ENCODE results near the gene GTF3C6.

Gene GTF3C6

DNA sequence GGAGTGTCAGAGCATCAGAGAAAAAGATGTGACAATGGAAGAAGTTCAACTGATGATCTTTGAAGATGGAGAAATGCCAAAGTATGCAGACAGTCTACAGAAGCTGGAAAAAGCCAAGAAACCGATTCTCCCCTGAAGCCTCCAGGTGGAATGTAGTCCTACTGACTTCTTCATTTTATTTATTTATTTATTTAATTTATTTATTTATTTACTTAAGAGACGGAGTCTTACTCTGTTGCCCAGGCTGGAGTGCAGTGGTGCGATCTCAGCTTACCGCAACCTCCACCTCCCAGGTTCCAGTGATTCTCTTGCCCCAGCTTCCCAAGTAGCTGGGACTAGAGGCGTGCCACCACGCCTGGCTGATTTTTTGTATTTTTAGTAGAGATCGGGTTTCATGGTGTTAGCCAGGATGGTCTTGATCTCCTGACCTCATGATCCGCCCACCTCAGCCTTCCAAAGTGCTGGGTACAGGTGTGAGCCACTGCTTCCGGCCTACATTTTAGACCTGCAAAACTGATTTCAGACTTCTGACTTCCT, 21.1 kb downstream of the GTF3C6 start:
- Histone ChIP-seq H3K36me3 (ENCODE audit: insufficient read depth, low read length) (0 out of 2 replicates have a peak, but pooled peaks cover 5% of the 10 kb centered on the region), H3K4me1 (ENCODE audit: insufficient read depth, low read length, severe bottlenecking) (peaks cover 22% of the 10 kb centered on the region), H3K79me2 (ENCODE audit: insufficient read depth, low read length) (peaks cover 25% of the 10 kb centered on the region), H4K20me1 (ENCODE audit: insufficient read depth, low read length) (no peaks in the 10 kb centered on the region), H3K27ac (ENCODE audit: low read depth, low read length, poor library complexity, severe bottlenecking) (no peak overlapping the region), H3K9ac (ENCODE audit: low read length) (no peak overlapping the region), H3F3A (ENCODE audit: insufficient read depth, low read length) (no peaks in the 10 kb centered on the region), H3K4me3 (ENCODE audit: low read depth, low read length, poor library complexity, severe bottlenecking) (no peak overlapping the region), H2AFZ (ENCODE audit: low read length) (no peak overlapping the region), H3K27me3 (ENCODE audit: insufficient read depth, low read length) (no peaks in the 10 kb centered on the region), H3K4me2 (ENCODE audit: low read length) (no peak overlapping the region), H3K9me2 (ENCODE audit: low read depth, low read length) (no peaks in the 10 kb centered on the region), H3K9me3 (ENCODE audit: low read length) (peaks cover 6% of the 10 kb centered on the region)
- TF ChIP-seq, protein P1, sequence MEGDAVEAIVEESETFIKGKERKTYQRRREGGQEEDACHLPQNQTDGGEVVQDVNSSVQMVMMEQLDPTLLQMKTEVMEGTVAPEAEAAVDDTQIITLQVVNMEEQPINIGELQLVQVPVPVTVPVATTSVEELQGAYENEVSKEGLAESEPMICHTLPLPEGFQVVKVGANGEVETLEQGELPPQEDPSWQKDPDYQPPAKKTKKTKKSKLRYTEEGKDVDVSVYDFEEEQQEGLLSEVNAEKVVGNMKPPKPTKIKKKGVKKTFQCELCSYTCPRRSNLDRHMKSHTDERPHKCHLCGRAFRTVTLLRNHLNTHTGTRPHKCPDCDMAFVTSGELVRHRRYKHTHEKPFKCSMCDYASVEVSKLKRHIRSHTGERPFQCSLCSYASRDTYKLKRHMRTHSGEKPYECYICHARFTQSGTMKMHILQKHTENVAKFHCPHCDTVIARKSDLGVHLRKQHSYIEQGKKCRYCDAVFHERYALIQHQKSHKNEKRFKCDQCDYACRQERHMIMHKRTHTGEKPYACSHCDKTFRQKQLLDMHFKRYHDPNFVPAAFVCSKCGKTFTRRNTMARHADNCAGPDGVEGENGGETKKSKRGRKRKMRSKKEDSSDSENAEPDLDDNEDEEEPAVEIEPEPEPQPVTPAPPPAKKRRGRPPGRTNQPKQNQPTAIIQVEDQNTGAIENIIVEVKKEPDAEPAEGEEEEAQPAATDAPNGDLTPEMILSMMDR (IDR thresholded peaks at IDR 0.05; ENCODE audit: low read length), result no peak
- no peak for TF ChIP-seq EZH2 (IDR thresholded peaks at IDR 0.05; ENCODE audit: borderline replicate concordance, low read length)

DNA sequence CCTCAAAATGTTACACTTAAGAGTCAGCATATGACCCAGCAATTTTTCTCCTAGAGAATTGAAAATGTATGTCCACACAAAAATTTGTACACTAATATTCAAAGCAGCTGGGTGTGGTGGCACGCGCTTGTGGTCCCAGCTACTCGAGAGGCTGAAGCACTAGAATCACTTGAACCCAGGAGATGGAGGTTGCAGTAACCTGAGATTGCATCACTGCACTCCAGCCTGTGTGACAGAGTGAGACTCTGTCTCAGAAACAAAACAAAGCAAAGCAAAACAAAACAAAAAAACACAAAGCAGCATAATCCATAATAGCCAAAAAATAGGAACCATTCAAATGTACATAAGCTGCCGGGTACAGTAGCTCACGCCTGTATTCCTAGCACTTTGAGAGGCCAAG, 21.7 kb downstream of the GTF3C6 start:
- peaks cover 22% of the 10 kb centered on the region for H3K4me1 ChIP-seq (ENCODE audit: insufficient read depth, low read length, severe bottlenecking)
- no peaks in the 10 kb centered on the region for H4K20me1 ChIP-seq (ENCODE audit: insufficient read depth, low read length)
- no peak overlapping the region for H3K4me2 ChIP-seq (ENCODE audit: low read length)
- TF ChIP-seq, protein P1 (IDR thresholded peaks at IDR 0.05; ENCODE audit: low read length), result no peak
- no peak for TF ChIP-seq EZH2 (IDR thresholded peaks at IDR 0.05; ENCODE audit: borderline replicate concordance, low read length)
- no peaks in the 10 kb centered on the region for H3K9me2 ChIP-seq (ENCODE audit: low read depth, low read length)
- H3K79me2 ChIP-seq (ENCODE audit: insufficient read depth, low read length), result peaks cover 30% of the 10 kb centered on the region
- H3K27ac ChIP-seq (ENCODE audit: low read depth, low read length, poor library complexity, severe bottlenecking), result no peak overlapping the region
- H3K9ac ChIP-seq (ENCODE audit: low read length), result no peak overlapping the region
- H3K27me3 ChIP-seq (ENCODE audit: insufficient read depth, low read length), result no peaks in the 10 kb centered on the region
- peaks cover 6% of the 10 kb centered on the region for H3K9me3 ChIP-seq (ENCODE audit: low read length)
- no peak overlapping the region for H2AFZ ChIP-seq (ENCODE audit: low read length)
- H3K4me3 ChIP-seq (ENCODE audit: low read depth, low read length, poor library complexity, severe bottlenecking), result no peak overlapping the region
- peaks cover 9% of the 10 kb centered on the region for H3K36me3 ChIP-seq (ENCODE audit: insufficient read depth, low read length)
- H3F3A ChIP-seq (ENCODE audit: insufficient read depth, low read length), result no peaks in the 10 kb centered on the region

DNA sequence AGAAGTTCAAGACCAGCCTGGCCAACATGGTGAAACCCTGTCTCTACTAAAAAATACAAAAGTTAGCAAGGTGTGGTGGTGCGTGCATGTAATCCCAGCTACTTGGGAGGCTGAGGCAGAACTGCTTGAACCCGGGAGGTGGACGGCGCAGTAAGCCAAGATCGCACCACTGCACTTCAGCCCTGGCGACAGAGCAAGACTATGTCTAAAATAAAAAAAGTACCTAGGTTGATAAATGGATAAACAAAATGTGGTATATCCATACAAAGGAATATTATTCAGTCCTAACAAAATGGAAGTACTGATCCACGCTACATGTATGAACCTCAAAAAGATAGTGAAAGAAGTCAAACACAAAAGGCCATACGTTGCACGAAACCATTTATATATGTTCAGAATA, 22.1 kb downstream of the GTF3C6 start:
- no peak for TF ChIP-seq EZH2 (IDR thresholded peaks at IDR 0.05; ENCODE audit: borderline replicate concordance, low read length)
- TF ChIP-seq, protein P1 (IDR thresholded peaks at IDR 0.05; ENCODE audit: low read length), result no peak
- Histone ChIP-seq H3K9me3 (ENCODE audit: low read length) (peaks cover 6% of the 10 kb centered on the region), H3K79me2 (ENCODE audit: insufficient read depth, low read length) (peaks cover 32% of the 10 kb centered on the region), H3K36me3 (ENCODE audit: insufficient read depth, low read length) (peaks cover 13% of the 10 kb centered on the region), H3F3A (ENCODE audit: insufficient read depth, low read length) (no peaks in the 10 kb centered on the region), H3K9me2 (ENCODE audit: low read depth, low read length) (no peaks in the 10 kb centered on the region), H3K4me1 (ENCODE audit: insufficient read depth, low read length, severe bottlenecking) (peaks cover 22% of the 10 kb centered on the region), H3K4me2 (ENCODE audit: low read length) (peak overlapping the region; percentile 94), H3K27me3 (ENCODE audit: insufficient read depth, low read length) (no peaks in the 10 kb centered on the region), H3K27ac (ENCODE audit: low read depth, low read length, poor library complexity, severe bottlenecking) (no peak overlapping the region), H2AFZ (ENCODE audit: low read length) (no peak overlapping the region), H4K20me1 (ENCODE audit: insufficient read depth, low read length) (no peaks in the 10 kb centered on the region), H3K9ac (ENCODE audit: low read length) (no peak overlapping the region; the same call in 1 of the 2 replicates), H3K4me3 (ENCODE audit: low read depth, low read length, poor library complexity, severe bottlenecking) (peak overlapping the region; percentile 89)

All from OCI-LY1 (cell line).